22Rv1 (cell line): ENCODE results near the gene SLC10A3.

Source experiments
- ZFX ChIP-seq: fragments of 450-650 bp; IDR thresholded peaks from 2 replicates; pipeline ENCODE4 v1.6.1; 2017; ENCODE audit warnings: antibody characterized with exemption, borderline replicate concordance
- TF ChIP-seq, protein P1 (sequence below): fragments of 450-650 bp; IDR thresholded peaks from 2 replicates; pipeline ENCODE4 v1.5.1; 2017; ENCODE audit warnings: mild to moderate bottlenecking

DNA sequence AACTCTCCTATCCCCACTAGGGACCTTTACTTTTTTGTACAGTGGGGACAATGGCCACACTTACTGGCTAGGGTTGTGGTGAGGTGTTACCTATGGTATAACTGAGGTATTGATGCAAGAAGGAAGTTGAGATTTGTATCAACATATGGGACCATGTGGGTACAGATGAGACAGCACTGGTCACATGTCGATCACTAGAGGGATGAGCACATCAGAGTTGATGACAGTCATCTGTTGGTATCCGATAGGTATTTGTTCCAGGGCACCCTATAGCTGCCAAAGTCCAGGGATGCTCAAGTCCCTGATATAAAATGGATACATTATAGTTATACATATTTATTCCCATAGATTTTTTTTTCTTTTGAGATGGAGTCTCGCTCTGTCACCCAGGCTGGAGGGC lies 12.6 kb upstream of the SLC10A3 start:
- TF ChIP-seq, protein P1, sequence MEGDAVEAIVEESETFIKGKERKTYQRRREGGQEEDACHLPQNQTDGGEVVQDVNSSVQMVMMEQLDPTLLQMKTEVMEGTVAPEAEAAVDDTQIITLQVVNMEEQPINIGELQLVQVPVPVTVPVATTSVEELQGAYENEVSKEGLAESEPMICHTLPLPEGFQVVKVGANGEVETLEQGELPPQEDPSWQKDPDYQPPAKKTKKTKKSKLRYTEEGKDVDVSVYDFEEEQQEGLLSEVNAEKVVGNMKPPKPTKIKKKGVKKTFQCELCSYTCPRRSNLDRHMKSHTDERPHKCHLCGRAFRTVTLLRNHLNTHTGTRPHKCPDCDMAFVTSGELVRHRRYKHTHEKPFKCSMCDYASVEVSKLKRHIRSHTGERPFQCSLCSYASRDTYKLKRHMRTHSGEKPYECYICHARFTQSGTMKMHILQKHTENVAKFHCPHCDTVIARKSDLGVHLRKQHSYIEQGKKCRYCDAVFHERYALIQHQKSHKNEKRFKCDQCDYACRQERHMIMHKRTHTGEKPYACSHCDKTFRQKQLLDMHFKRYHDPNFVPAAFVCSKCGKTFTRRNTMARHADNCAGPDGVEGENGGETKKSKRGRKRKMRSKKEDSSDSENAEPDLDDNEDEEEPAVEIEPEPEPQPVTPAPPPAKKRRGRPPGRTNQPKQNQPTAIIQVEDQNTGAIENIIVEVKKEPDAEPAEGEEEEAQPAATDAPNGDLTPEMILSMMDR = no peak
- no peak for TF ChIP-seq ZFX
